Rectal smooth muscle tissue (tissue), 1 donor: Measurements from ENCODE around the gene SERTAD1.
"Not testable (repeated sequence)": the region's sequence is repeated elsewhere in the genome, so short reads cannot be mapped to it uniquely, and the experiment has no call there.

Source experiments
- H3K27ac ChIP-seq: one replicate; pipeline ENCODE4 v1.7.0; 2013; ENCODE audit warnings: low read depth, low read length, inconsistent platforms
- H3K27me3 ChIP-seq: one replicate; pipeline ENCODE4 v1.7.0; 2013; ENCODE audit warnings: low read length; ENCODE audit not compliant: control insufficient read depth, insufficient read depth
- H3K36me3 ChIP-seq: one replicate; pipeline ENCODE4 v1.7.0; 2013; ENCODE audit warnings: low read length; ENCODE audit not compliant: control insufficient read depth, insufficient read depth
- H3K4me1 ChIP-seq: one replicate; pipeline ENCODE4 v1.7.0; 2013; ENCODE audit warnings: low read length; ENCODE audit not compliant: control insufficient read depth, insufficient read depth
- H3K4me3 ChIP-seq: one replicate; pipeline ENCODE4 v1.7.0; 2013; ENCODE audit warnings: low read length
- H3K9ac ChIP-seq: one replicate; pipeline ENCODE4 v1.7.0; 2013; ENCODE audit warnings: low read length

Gene SERTAD1

DNA sequence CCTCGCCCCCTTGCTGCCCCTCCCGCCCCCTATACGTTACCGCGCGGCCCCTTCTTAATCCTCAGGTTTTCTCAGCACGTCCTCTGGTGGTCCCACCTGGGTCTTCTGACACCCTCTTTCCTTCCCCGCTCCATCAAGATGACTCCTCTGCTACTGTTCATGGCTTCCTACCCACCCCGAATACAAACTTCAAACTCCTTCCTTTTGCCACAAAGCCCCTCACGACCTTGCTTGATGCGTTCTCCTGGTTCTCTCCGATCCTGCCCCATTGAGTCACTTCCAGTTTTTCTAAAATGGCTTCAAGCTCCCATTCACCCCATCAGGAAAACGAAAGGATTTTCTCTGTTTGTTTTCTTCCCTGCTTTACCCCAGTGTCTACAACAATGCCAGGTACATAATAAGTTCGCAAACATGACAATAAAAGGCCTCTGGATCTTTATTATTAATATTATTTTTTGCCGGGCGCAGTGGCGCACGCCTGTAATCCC, 19.1 kb upstream of the SERTAD1 start:
- Histone ChIP-seq H3K36me3 (peaks cover 22% of the 10 kb centered on the region), H3K9ac (peak overlapping the region; percentile 96), H3K27me3 (no peaks in the 10 kb centered on the region), H3K27ac (peak overlapping the region; percentile 95), H3K4me3 (peak overlapping the region; percentile 95), H3K4me1 (peaks cover 14% of the 10 kb centered on the region)

DNA sequence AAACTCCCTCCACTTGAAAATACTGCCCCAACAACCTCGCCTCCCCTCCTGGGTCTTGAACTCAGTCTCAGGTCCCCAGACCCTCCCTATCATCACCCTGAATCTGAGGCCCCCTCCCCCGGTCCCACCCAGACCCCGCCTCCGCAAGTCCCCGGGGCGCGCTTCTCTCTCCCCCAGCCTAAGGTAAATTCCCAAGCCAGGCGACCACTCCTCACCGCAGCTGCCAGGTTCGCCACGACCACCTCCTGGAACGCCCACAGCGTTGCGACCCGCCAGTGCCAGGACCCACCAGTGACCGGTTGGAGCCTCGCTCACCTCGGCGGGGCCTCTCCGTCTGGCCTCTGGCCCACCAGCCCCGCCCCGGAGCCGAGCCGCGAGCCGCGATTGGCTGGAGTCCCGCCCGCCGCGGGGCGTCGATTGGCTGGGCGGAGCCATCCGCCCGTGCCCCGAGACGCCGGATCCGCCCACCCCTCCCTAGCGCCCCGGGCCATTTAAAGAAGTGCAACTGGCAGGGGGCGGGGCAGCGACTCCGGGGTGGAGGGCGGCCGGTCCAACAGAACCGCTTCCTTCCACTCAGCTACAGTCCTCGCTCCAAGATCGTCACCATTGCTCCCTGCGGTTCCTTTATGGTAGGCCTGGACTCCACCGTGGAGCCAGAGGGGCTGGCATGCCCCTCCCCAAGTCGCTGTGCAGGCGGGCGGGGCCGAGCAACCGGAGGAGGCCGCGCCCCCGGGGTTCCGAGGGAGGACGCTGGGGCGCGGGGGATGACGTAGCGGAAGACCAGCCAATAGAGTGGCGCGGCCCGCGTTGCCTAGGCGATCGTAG, 18.4 kb upstream of the SERTAD1 start, which contains the start of gene SERTAD3:
Gene SERTAD3, minus strand, starts transcription at position 336 of the 825 bp plus-strand sequence. CDS start 2,255 bp downstream, outside the sequence.
- peaks cover 22% of the 10 kb centered on the region for H3K36me3 ChIP-seq

DNA sequence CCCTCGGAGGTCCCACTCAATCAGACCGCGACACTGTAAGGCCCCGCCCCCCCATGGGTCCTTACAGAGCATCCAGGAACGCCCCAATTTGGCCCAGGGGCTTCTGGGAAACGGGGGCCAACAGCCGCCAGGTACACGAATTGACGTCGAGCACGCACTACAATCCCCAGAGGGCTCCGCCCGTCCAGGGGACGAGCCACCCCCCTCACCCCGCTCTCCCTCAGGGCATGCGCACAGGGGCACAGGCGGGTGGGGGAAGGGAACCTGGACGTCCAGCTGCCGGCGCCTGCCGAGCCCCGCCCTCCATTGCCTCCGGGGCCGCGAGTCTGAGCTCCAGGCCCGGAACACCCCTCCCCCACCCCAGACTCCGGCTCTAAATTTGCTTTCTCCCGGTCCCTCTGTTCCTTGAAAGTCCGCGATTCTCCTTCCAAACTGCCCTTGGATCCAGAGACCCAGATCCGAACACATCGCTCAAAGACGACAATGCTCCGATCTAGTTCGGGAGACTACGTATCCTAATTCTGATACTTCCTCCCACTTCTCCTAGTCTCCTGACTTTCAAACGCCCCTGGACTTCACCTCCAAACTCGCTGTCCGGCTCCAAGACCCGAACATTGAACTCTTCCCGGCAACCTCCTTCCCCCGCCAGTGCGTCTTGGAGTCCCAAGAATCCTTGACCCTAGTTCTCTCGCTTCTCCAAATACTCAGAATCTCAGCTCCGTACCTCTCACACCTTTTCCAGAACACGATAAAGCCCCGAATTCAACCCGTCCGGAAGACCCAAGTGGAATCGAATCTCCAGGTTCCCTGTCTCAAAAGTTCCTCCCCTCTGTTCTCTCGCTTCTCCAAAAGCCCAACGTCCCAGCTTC, 17.6 kb upstream of the SERTAD1 start:
- H3K27me3 ChIP-seq = no peaks in the 10 kb centered on the region
- peaks cover 18% of the 10 kb centered on the region for H3K36me3 ChIP-seq
- H3K27ac ChIP-seq = peak overlapping the region; percentile 95
- peak overlapping the region; percentile 98 for H3K9ac ChIP-seq
- peak overlapping the region; percentile 99 for H3K4me3 ChIP-seq
- peaks cover 14% of the 10 kb centered on the region for H3K4me1 ChIP-seq

More for the DNA sequence above, 18.4 kb upstream of the SERTAD1 start, which contains the start of gene SERTAD3:
- Histone ChIP-seq H3K27ac (peak within 1 kb of the TSS; percentile 95), H3K27me3 (no peaks in the 10 kb centered on the region), H3K4me1 (peaks cover 14% of the 10 kb centered on the region), H3K4me3 (peak within 1 kb of the TSS; percentile 99), H3K9ac (peak within 1 kb of the TSS; percentile 98)

DNA sequence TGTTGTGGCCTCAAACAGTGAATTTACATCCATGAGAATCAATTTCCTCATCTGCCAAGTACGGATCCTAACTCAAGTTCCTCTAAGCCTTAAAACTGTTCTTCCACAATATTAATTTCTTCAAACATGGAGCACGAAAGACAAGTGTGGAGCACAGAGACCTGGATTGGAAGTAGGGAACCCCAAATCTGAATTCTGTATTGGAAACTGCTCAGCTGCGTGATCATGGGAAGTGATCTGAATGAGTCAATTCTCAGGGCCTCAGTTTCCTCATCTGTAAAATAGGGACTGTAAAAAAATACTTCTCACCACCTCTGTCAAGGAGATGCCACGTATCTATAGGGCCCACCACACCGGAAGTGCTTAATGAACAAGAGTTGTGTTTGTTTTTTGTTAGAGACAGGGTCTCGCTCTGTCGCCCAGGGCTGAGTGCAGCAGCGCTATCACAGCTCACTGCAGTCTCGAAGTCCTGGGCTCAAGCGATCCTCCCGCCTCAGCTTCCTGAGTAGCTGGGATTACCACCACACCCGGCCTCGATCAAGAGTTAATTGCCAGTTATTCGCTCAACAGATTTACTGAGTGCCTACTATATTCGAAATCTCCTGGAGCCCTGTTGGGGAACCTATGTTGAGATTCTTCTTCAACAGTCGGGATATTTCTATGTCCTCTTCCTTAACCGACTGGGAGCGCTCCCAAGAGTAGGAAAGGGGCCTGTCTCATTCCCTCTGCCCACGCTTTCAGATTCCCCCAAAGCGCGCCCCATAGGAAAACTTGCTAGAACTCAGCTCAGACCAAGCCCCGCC, 16.7 kb upstream of the SERTAD1 start:
- Histone ChIP-seq H3K27me3 (no peaks in the 10 kb centered on the region), H3K4me3 (peak overlapping the region; percentile 69), H3K36me3 (peaks cover 18% of the 10 kb centered on the region), H3K27ac (peak overlapping the region; percentile 68), H3K9ac (no peak overlapping the region), H3K4me1 (peaks cover 14% of the 10 kb centered on the region)

DNA sequence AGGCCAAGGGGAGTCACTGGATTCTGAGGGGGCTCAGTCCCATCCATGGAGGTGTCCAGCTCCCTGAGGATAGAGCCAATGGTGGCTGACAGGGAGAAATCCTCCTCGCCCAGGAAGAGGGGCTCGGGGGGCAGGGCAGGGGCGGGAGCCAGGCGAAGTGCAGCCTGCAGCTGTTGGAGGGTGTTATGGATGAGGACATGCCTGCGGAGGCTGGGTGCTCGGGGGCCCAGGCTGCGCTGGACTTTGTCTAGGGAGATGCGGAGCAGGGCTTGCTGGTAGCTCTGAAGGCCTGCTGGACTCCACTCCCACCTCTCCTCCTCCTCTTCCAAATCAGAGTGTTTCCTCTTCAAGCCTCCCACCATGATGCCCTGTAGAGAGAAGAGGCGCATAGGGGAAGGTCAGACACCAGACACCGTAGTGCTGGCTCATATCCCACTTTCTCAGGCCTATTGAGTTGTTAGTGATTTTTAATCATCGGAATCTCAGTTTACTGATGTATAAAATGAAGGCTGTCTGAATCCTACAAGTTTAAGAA, 16.0 kb upstream of the SERTAD1 start:
- Histone ChIP-seq H3K36me3 (peaks cover 18% of the 10 kb centered on the region), H3K27me3 (no peaks in the 10 kb centered on the region), H3K27ac (no peak overlapping the region), H3K4me1 (peaks cover 14% of the 10 kb centered on the region), H3K9ac (no peak overlapping the region), H3K4me3 (peak overlapping the region; percentile 69)

DNA sequence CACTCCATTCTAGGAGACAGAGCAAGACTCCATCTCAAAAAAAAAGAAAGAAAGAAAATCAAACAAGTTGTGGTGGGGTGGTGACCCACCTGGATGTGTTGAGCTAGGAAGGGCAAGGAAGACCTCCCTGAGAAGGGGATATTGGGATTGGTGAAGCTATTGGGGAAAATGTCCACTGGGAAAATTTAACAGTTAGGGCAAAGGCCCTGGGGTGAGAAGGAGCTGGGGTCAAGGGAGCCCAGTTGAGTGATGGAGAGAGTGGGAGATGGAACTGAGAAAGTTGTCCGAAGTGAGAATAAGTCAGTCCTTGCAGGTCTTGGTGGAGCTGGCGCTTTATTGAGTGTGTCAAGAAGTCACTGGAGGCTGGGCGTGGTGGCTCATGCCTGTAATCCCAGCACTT, 12.5 kb upstream of the SERTAD1 start:
- Histone ChIP-seq H3K9ac (no peak overlapping the region), H3K4me1 (peaks cover 14% of the 10 kb centered on the region), H3K27ac (no peak overlapping the region), H3K36me3 (peaks cover 18% of the 10 kb centered on the region), H3K27me3 (no peaks in the 10 kb centered on the region), H3K4me3 (no peak overlapping the region)

DNA sequence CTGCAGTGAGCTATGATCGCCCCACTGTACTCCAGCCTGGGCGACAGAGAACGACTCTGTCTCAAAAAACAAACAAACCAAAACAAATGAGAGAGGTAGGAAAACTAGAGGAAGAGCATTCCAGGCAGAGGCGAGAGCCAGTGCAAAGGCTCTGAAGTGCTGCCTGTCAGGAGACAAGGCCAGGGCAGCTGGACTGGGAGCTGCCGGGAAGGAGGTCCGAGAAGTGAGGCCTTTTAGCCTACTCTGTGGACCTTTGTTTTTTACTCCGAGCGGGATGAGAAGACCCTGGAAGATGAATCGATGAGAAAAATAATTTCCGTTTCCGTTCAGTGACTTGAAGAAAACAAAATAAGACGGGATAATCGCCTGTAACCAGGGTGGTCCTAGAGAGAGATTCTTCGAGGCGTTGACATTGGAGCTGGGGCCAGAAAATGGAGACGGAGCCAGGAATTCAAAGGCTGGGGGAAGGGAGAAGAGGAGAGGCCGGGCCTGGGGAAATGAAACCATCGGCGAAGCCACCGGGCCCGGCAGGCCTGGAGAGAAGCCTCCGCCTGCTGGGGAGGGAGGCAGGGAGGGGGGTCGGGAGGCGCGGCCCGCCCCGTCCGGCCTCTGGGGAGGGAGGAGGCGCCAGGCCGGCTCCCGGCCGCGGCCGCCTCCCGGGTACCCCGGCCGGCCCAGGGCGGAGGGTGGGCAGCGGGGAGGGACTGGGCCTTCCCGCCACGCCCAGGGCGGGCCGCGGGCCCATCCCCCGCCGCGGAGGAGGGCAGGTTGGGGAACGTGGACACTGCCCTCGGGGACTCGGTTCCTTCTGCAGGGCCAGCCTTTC, 7.8 kb upstream of the SERTAD1 start:
- Histone ChIP-seq H3K4me3 (peak overlapping the region; percentile 77), H3K9ac (peak overlapping the region; percentile 82), H3K4me1 (peaks cover 3% of the 10 kb centered on the region), H3K27ac (peak overlapping the region; percentile 98), H3K36me3 (no peaks in the 10 kb centered on the region), H3K27me3 (no peaks in the 10 kb centered on the region)

DNA sequence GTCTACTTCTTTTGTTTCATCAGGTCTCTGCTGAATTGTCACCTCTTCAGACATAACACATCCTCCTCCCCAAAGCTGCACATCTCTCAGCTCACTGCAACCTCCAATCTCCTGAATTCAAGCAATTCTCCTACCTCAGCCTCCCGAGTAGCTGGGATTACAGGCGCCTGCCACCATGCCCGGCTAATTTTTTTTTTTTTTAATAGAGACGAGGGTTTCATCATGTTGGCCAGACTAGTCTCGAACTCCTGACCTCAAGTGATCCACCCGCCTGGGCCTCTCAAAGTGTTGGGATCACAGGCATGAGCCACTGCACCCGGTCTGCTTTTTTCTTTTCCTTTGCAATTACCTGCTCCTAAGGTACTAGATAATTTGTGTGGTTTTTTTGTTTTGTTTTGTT, 7.0 kb upstream of the SERTAD1 start:
- Histone ChIP-seq H3K27ac (peak overlapping the region; percentile 98), H3K4me3 (peak overlapping the region; percentile 77)
- H3K27me3 ChIP-seq, H3K9ac ChIP-seq, H3K4me1 ChIP-seq, H3K36me3 ChIP-seq: not testable (repeated sequence)

DNA sequence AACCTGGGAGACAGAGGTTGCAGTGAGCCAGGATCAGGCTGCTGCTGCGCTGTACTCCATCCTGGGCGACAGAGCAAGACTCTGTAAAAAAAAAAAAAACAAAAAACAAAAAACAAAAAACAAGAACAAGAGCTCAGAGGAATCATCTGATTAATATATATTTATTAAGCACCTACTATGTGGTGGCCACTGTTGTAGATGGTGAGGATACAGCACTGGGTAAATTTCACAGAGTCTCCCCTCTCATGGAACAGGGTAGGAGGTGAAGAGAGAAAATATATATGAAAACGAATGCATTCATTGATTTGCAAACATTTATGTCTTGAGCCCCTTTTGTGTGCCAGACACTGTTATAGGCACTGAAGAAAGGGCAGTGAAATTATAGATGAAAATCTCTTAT, 5.9 kb upstream of the SERTAD1 start:
- Histone ChIP-seq H3K4me3 (no peak overlapping the region), H3K27me3 (no peaks in the 10 kb centered on the region), H3K4me1 (peaks cover 3% of the 10 kb centered on the region), H3K27ac (no peak overlapping the region), H3K9ac (no peak overlapping the region), H3K36me3 (no peaks in the 10 kb centered on the region)

DNA sequence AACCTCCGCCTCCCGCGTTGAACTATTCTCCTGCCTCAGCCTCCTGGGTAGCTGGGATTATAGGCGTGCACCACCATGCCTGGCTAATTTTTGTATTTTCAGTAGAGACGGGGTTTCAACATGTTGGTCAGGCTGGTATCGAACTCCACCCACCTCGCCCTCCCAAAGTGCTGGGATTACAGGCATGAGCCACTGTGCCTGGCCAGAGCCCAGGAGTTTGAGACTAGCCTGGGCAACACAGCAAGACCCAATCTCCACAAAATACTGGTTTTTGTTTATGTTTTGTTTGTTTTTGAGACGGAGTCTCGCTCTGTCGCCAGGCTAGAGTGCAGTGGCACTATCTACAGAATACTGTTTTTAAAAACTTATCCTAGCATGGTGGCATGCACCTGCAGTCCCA, 4.5 kb upstream of the SERTAD1 start:
- H3K27ac ChIP-seq, H3K36me3 ChIP-seq, H3K27me3 ChIP-seq, H3K4me3 ChIP-seq, H3K9ac ChIP-seq, H3K4me1 ChIP-seq: not testable (repeated sequence)

DNA sequence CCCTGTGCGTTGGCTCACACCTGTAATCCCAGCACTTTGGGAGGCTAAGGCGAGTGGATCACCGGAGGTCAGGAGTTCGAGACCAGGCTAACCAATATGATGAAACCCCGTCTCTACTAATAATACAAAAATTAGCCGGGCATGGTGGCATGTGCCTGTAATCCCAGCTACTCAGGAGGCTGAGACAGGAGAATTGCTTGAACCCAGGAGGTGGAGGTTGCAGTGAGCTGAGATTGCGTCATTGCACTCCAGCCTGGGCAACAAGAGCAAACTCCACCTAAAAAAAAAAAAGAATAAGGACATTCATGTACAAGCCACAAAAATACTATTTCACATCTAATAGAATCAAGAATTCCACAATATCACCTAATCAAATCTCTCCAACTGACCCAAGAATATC, 2.4 kb upstream of the SERTAD1 start:
- not testable (repeated sequence) for H3K27ac ChIP-seq, H3K27me3 ChIP-seq, H3K9ac ChIP-seq, H3K4me3 ChIP-seq, H3K36me3 ChIP-seq
- H3K4me1 ChIP-seq = peaks cover 11% of the 10 kb centered on the region
